ENCODE data around the gene JMJD4. TPM values are rescaled to one million over a fixed set of nuclear protein-coding genes. Genes with fewer than 3 reads are reported as not detected.

JMJD4 gene
- total and polyA plus RNA-seq, 2 of the 4 experiments (the other 2 are of a cell fraction), result 24.6 to 28.5 TPM

GRCh38 chr1:227767401-227768124 is 32.5 kb upstream of the JMJD4 start:
- ChIA-PET CTCF (no interaction called here), POLR2A (ENCODE audit: unreplicated experiment) (no interaction called here)
- TF ChIP-seq MAFK (IDR thresholded peaks at IDR 0.05; ENCODE audit: low read depth, low read length), result no peak
- TF ChIP-seq, protein P1, sequence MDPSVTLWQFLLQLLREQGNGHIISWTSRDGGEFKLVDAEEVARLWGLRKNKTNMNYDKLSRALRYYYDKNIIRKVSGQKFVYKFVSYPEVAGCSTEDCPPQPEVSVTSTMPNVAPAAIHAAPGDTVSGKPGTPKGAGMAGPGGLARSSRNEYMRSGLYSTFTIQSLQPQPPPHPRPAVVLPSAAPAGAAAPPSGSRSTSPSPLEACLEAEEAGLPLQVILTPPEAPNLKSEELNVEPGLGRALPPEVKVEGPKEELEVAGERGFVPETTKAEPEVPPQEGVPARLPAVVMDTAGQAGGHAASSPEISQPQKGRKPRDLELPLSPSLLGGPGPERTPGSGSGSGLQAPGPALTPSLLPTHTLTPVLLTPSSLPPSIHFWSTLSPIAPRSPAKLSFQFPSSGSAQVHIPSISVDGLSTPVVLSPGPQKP (IDR thresholded peaks at IDR 0.05; ENCODE audit: borderline replicate concordance, low read depth, low read length), result no peak
- DNase-seq (no peak), ATAC-seq (ENCODE audit: low read depth) (no peak)
- H3K23ac ChIP-seq (ENCODE audit: low read depth, low read length), result no peak overlapping the region
- no peaks in the 10 kb centered on the region for H3K27me3 ChIP-seq (ENCODE audit: control insufficient read depth, insufficient read depth, low read length)
- peak overlapping the region; percentile 67 for H2AFZ ChIP-seq (replicated peaks; ENCODE audit: low read length, poor library complexity)
- no peak overlapping the region for H3K56ac ChIP-seq (ENCODE audit: extremely low read depth, insufficient read depth, low read length)
- no peak overlapping the region for H3K18ac ChIP-seq (ENCODE audit: low read depth, low read length)
- no peak overlapping the region for H3K4me3 ChIP-seq (ENCODE audit: insufficient read depth, low read depth, low read length)
- H3K9me3 ChIP-seq (ENCODE audit: control insufficient read depth, insufficient read depth, low read length), result no peaks in the 10 kb centered on the region
- H3K14ac ChIP-seq (replicated peaks; ENCODE audit: low read depth, low read length), result no peak overlapping the region
- in situ Hi-C loops (cut with MboI; ENCODE audit: low sequenced_read_pairs) (loop anchor here (10.0 kb wide), 1 partner anchor 317 kb away; the partner anchor contains the start of gene ARF1), dilution Hi-C loops (cut with HindIII; ENCODE audit: low sequenced_read_pairs, unreplicated experiment) (no loop called here), intact Hi-C loops (cut with micrococcal nuclease) (no loop called here)
- no peak overlapping the region for H3K4ac ChIP-seq (ENCODE audit: low read depth, low read length)
- H4K5ac ChIP-seq (ENCODE audit: low read depth, low read length), result no peak overlapping the region
- no peak overlapping the region for H3K9ac ChIP-seq (ENCODE audit: low read depth, low read length)
- no peak overlapping the region for H2BK20ac ChIP-seq (ENCODE audit: low read depth, low read length)
- H2BK5ac ChIP-seq (ENCODE audit: low read depth, low read length, poor library complexity, severe bottlenecking), result no peak overlapping the region
- H3K4me2 ChIP-seq (ENCODE audit: low read depth, low read length), result no peak overlapping the region
- no peak overlapping the region for H2AK5ac ChIP-seq (ENCODE audit: low read depth, low read length)
- H3K36me3 ChIP-seq (ENCODE audit: control insufficient read depth, insufficient read depth, low read length), result peaks cover 28% of the 10 kb centered on the region
- peaks cover 5 to 44% of the 10 kb centered on the region in 2 experiments; a peak in 3 of 4 replicates for H3K79me1 ChIP-seq (ENCODE audit: low read depth in 1 of 2, low read length in 2 of 2)
- no peak overlapping the region for H2BK15ac ChIP-seq (ENCODE audit: low read depth, low read length)
- no peak overlapping the region for H3K27ac ChIP-seq (ENCODE audit: insufficient read depth, low read length)
- H4K20me1 ChIP-seq (ENCODE audit: insufficient read depth, low read length), result peaks cover 32% of the 10 kb centered on the region
- H4K8ac ChIP-seq (ENCODE audit: low read depth in 2 of 2, low read length in 2 of 2), result no peak overlapping the region
- peaks cover 9% of the 10 kb centered on the region for H3K9me1 ChIP-seq (ENCODE audit: insufficient read depth, low read length)
- BruUV-seq (replicated peaks), result no TSS peak
- 87% methylated on average over 3 of the region's 6 CpGs; no CpG with 5 or more reads in 1 of the 2 experiments for WGBS, 2 experiments (ENCODE audit: extremely low coverage in 2 of 2, insufficient read length in 1 of 2)
- no peak overlapping the region for H2AK9ac ChIP-seq (replicated peaks; ENCODE audit: low read depth, low read length, poor library complexity)
- H2BK120ac ChIP-seq (ENCODE audit: low read depth, low read length), result no peak overlapping the region
- peaks cover 12% of the 10 kb centered on the region for H3K4me1 ChIP-seq (ENCODE audit: control insufficient read depth, insufficient read depth, low read length)
- no peak overlapping the region for H4K91ac ChIP-seq (ENCODE audit: insufficient read depth, low read depth, low read length)
